Measurements from ENCODE around the gene ARHGEF40. TPM values are rescaled to one million over a fixed set of nuclear protein-coding genes. Genes with fewer than 3 reads are reported as not detected.

Gene ARHGEF40
- polyA plus RNA-seq, 2 of the 4 experiments (the other 2 are of a cell fraction): 7.8 to 9.6 TPM

DNA sequence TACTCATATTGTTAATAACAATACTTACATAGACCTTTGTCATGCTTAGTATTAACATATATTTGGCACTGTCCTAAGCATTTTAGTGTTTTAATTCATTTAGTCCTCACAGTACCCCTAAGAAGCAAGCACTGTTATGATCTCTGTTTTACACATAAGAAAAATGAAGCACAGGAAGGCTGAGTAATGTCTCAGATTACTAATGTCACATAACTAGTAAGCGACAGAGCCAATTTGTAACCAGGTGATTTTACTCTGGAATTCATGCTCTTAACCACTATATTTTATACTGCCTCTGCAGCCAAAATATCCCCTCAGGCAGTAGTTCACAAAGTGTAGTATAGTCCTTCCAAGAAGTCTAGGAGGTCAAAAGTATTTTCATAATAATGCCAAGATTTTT is 51.0 kb downstream of the ARHGEF40 start:
- no peak overlapping the region for H3K4me3 ChIP-seq
- WGBS (ENCODE audit: missing lambda C conversion rate): 45% methylated on average over 1 of the region's 1 CpG

DNA sequence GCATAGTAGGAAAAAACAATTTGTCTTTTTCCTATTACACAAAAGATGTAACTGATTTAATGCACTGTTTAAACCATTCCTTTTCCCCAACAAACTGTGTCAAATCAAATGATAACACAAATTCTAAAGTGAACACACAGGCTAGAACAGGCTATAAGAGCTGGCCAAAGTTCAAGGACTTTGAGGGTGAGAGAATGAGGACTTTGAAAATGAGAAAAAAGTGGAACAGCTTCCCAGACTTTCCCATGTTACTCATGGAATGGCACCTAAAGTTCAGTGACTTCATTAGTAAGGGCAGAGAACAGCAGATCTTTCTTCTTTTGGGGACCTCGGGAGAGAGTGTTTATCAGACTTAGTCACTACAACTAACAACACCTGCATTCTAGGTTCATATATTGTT is 53.3 kb downstream of the ARHGEF40 start:
- POLR2A ChIA-PET: interaction anchor here (1.2 kb wide), 1 partner anchor 19 kb away, joined by 3 read pairs; no protein-coding TSS in a partner anchor
- TF ChIP-seq CHD4 (IDR thresholded peaks at IDR 0.05; ENCODE audit: borderline replicate concordance) (no peak), RNF2 (IDR thresholded peaks at IDR 0.05; ENCODE audit: borderline replicate concordance, low read depth) (no peak), KDM5A (IDR thresholded peaks at IDR 0.05) (no peak), CBX8 (IDR thresholded peaks at IDR 0.05) (no peak), RFX5 (IDR thresholded peaks at IDR 0.05) (no peak), TFCP2L1 (CRISPR knock-in tag; IDR thresholded peaks at IDR 0.05) (no peak), CBX2 (IDR thresholded peaks at IDR 0.05; ENCODE audit: borderline replicate concordance, low read depth) (no peak), HOXB13 (CRISPR knock-in tag; IDR thresholded peaks at IDR 0.05; ENCODE audit: low read depth) (no peak)
- TF ChIP-seq, protein P1, sequence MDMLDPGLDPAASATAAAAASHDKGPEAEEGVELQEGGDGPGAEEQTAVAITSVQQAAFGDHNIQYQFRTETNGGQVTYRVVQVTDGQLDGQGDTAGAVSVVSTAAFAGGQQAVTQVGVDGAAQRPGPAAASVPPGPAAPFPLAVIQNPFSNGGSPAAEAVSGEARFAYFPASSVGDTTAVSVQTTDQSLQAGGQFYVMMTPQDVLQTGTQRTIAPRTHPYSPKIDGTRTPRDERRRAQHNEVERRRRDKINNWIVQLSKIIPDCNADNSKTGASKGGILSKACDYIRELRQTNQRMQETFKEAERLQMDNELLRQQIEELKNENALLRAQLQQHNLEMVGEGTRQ (IDR thresholded peaks at IDR 0.05): no peak
- TF ChIP-seq, protein P2, sequence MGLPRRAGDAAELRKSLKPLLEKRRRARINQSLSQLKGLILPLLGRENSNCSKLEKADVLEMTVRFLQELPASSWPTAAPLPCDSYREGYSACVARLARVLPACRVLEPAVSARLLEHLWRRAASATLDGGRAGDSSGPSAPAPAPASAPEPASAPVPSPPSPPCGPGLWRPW (IDR thresholded peaks at IDR 0.05): no peak
- TF ChIP-seq, protein P3, sequence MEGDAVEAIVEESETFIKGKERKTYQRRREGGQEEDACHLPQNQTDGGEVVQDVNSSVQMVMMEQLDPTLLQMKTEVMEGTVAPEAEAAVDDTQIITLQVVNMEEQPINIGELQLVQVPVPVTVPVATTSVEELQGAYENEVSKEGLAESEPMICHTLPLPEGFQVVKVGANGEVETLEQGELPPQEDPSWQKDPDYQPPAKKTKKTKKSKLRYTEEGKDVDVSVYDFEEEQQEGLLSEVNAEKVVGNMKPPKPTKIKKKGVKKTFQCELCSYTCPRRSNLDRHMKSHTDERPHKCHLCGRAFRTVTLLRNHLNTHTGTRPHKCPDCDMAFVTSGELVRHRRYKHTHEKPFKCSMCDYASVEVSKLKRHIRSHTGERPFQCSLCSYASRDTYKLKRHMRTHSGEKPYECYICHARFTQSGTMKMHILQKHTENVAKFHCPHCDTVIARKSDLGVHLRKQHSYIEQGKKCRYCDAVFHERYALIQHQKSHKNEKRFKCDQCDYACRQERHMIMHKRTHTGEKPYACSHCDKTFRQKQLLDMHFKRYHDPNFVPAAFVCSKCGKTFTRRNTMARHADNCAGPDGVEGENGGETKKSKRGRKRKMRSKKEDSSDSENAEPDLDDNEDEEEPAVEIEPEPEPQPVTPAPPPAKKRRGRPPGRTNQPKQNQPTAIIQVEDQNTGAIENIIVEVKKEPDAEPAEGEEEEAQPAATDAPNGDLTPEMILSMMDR (IDR thresholded peaks at IDR 0.05): no peak
- FAIRE-seq (no peak), DNase-seq (ENCODE audit: low read depth in 1 of 2, low spot score in 1 of 2) (no peak), ATAC-seq (no peak)
- Histone ChIP-seq H3K27ac (no peak overlapping the region), H3K9me3 (no peaks in the 10 kb centered on the region), H3K4me2 (no peak overlapping the region), H3K4me3 (no peak overlapping the region), H3K4me1 (no peaks in the 10 kb centered on the region)
- 50% methylated on average over 1 of the region's 1 CpG for WGBS (ENCODE audit: missing lambda C conversion rate)
- CTCF ChIA-PET: interaction anchor here (1.2 to 6.2 kb wide), 8 partner anchors 10 to 109 kb away, joined by 3 to 34 read pairs (median 8); no protein-coding TSS in a partner anchor

More for the DNA sequence above, 51.0 kb downstream of the ARHGEF40 start:
- Histone ChIP-seq H3K27ac (no peak overlapping the region), H3K9me3 (no peaks in the 10 kb centered on the region), H3K4me2 (no peak overlapping the region), H3K4me1 (no peaks in the 10 kb centered on the region)
- no peak for DNase-seq (ENCODE audit: low read depth in 1 of 2, low spot score in 1 of 2)
- ATAC-seq: no peak
- no peak for TF ChIP-seq CHD2 (IDR thresholded peaks at IDR 0.05; ENCODE audit: low read length, partially characterized antibody)
- no peak for TF ChIP-seq SMC3 (IDR thresholded peaks at IDR 0.05)
- TF ChIP-seq JUNB (IDR thresholded peaks at IDR 0.05): no peak
- TF ChIP-seq, protein P4, sequence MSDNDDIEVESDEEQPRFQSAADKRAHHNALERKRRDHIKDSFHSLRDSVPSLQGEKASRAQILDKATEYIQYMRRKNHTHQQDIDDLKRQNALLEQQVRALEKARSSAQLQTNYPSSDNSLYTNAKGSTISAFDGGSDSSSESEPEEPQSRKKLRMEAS (IDR thresholded peaks at IDR 0.05): no peak
- TF ChIP-seq, protein P5, sequence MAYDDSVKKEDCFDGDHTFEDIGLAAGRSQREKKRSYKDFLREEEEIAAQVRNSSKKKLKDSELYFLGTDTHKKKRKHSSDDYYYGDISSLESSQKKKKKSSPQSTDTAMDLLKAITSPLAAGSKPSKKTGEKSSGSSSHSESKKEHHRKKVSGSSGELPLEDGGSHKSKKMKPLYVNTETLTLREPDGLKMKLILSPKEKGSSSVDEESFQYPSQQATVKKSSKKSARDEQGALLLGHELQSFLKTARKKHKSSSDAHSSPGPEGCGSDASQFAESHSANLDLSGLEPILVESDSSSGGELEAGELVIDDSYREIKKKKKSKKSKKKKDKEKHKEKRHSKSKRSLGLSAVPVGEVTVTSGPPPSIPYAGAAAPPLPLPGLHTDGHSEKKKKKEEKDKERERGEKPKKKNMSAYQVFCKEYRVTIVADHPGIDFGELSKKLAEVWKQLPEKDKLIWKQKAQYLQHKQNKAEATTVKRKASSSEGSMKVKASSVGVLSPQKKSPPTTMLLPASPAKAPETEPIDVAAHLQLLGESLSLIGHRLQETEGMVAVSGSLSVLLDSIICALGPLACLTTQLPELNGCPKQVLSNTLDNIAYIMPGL (CRISPR knock-in tag; IDR thresholded peaks at IDR 0.05; ENCODE audit: borderline replicate concordance): no peak
- no peak for TF ChIP-seq HEYL (CRISPR knock-in tag; IDR thresholded peaks at IDR 0.05)
- no peak for TF ChIP-seq TP53 (CRISPR knock-in tag; IDR thresholded peaks at IDR 0.05)
- TF ChIP-seq NFE2L2 (conservative IDR thresholded peaks at IDR 0.05; ENCODE audit: low read length): no peak
- TF ChIP-seq, protein P3 (IDR thresholded peaks at IDR 0.05): no peak
- TF ChIP-seq ZSCAN20 (CRISPR knock-in tag; IDR thresholded peaks at IDR 0.05): no peak
- no peak for TF ChIP-seq CBX2 (IDR thresholded peaks at IDR 0.05; ENCODE audit: borderline replicate concordance, low read depth)
- TF ChIP-seq RFX5 (IDR thresholded peaks at IDR 0.05): no peak
- TF ChIP-seq CEBPB (IDR thresholded peaks at IDR 0.05): no peak
- ChIA-PET CTCF (interaction anchor here (3.4 kb wide), 1 partner anchor 16 kb away, joined by 12 read pairs; no protein-coding TSS in a partner anchor), POLR2A (no interaction called here)
- FAIRE-seq: no peak

Data from A549 (cell line).